WTC11 (cell line): ENCODE measurements around the gene SPATS2. TPM values are rescaled to one million over a fixed set of nuclear protein-coding genes. Genes with fewer than 3 reads are reported as not detected.

Source experiments
- ATAC-seq: fragments of 200-7000 bp; cut with Tn5 transposase; 2 replicates; pipeline ENCODE4 v1.10.0; 2021; ENCODE audit warnings: mild to moderate bottlenecking, moderate library complexity
- CTCF ChIA-PET: fragments of 300-600 bp; sonication (Branson Sonifier 250); formaldehyde crosslinking; loops from one replicate; lab custom pipeline; 2021; ENCODE audit warnings: antibody characterized with exemption; lab: Charles Lee
- POLR2A ChIA-PET: fragments of 350-600 bp; sonication (Branson Sonifier 250); formaldehyde crosslinking; loops from one replicate; lab custom pipeline; 2021; ENCODE audit warnings: antibody characterized with exemption; lab: Charles Lee
- DNase-seq: peaks from one replicate; pipeline ENCODE4 v3.0.0; 2021; ENCODE audit warnings: low spot score
- H3K27ac Mint-ChIP-seq: 2 replicates; pipeline ENCODE4 v1.8.0; 2021; ENCODE audit warnings: mixed read lengths
- H3K27me3 Mint-ChIP-seq: 2 replicates; pipeline ENCODE4 v1.8.0; 2021; ENCODE audit warnings: low read depth, mild to moderate bottlenecking, moderate library complexity, mixed read lengths
- H3K36me3 Mint-ChIP-seq: 2 replicates; pipeline ENCODE4 v1.8.0; 2021; ENCODE audit warnings: mixed read lengths
- H3K4me1 Mint-ChIP-seq: 2 replicates; pipeline ENCODE4 v1.8.0; 2022; ENCODE audit warnings: mixed read lengths
- H3K4me3 Mint-ChIP-seq: 2 replicates; pipeline ENCODE4 v1.8.0; 2021; ENCODE audit warnings: mild to moderate bottlenecking, moderate library complexity, mixed read lengths
- H3K9me3 Mint-ChIP-seq: 2 replicates; pipeline ENCODE4 v1.8.0; 2021; ENCODE audit warnings: mixed read lengths
- ATF3 ChIP-seq: sonication (generic); formaldehyde crosslinking; conservative IDR thresholded peaks from 2 replicates; pipeline ENCODE4 v1.8.1; 2022; ENCODE audit warnings: mild to moderate bottlenecking, missing genetic modification reagents
- CBFB ChIP-seq: sonication (generic); formaldehyde crosslinking; IDR thresholded peaks from 2 replicates; pipeline ENCODE4 v1.8.1; 2022; ENCODE audit warnings: mild to moderate bottlenecking, low read depth, missing genetic modification reagents
- CREB1 ChIP-seq: sonication (generic); formaldehyde crosslinking; IDR thresholded peaks from 2 replicates; pipeline ENCODE4 v1.8.0; 2023; ENCODE audit warnings: mild to moderate bottlenecking, missing genetic modification reagents
- CTCF ChIP-seq: fragments of 200-600 bp; IDR thresholded peaks from 2 replicates; pipeline ENCODE4 v1.8.0; 2022; ENCODE audit warnings: antibody characterized with exemption
- E2F5 ChIP-seq: sonication (generic); formaldehyde crosslinking; IDR thresholded peaks from 2 replicates; pipeline ENCODE4 v1.8.1; 2022; ENCODE audit warnings: mild to moderate bottlenecking, moderate library complexity, missing genetic modification reagents
- ELF4 ChIP-seq: sonication (generic); formaldehyde crosslinking; IDR thresholded peaks from 2 replicates; pipeline ENCODE4 v1.8.1; 2022; ENCODE audit warnings: low read depth, mild to moderate bottlenecking, moderate library complexity, missing genetic modification reagents
- ESRRA ChIP-seq: sonication (generic); formaldehyde crosslinking; IDR thresholded peaks from 2 replicates; pipeline ENCODE4 v1.8.1; 2022; ENCODE audit warnings: mild to moderate bottlenecking, missing genetic modification reagents, borderline replicate concordance
- ETV6 ChIP-seq: sonication (generic); formaldehyde crosslinking; IDR thresholded peaks from 2 replicates; pipeline ENCODE4 v1.8.1; 2022; ENCODE audit warnings: mild to moderate bottlenecking, missing genetic modification reagents
- IRF1 ChIP-seq: sonication (generic); formaldehyde crosslinking; IDR thresholded peaks from 2 replicates; pipeline ENCODE4 v1.8.0; 2023; ENCODE audit warnings: missing genetic modification reagents
- JAZF1 ChIP-seq: fragments of 250-450 bp; sonication (Bioruptor Pico); IDR thresholded peaks from 2 replicates; pipeline ENCODE4 v1.9.0; 2021; ENCODE audit warnings: moderate library complexity, mild to moderate bottlenecking, inconsistent platforms
- NFATC4 ChIP-seq: fragments of 250-450 bp; sonication (Bioruptor Pico); IDR thresholded peaks from 2 replicates; pipeline ENCODE4 v1.9.0; 2021; ENCODE audit warnings: mild to moderate bottlenecking
- NFYB ChIP-seq: sonication (generic); formaldehyde crosslinking; conservative IDR thresholded peaks from 2 replicates; pipeline ENCODE4 v1.8.0; 2022; ENCODE audit warnings: low read depth, missing genetic modification reagents
- NR1H2 ChIP-seq: sonication (generic); formaldehyde crosslinking; IDR thresholded peaks from 2 replicates; pipeline ENCODE4 v1.9.0; 2021; ENCODE audit warnings: mild to moderate bottlenecking, moderate library complexity, missing genetic modification reagents
- OVOL2 ChIP-seq: fragments of 250-450 bp; sonication (Bioruptor Pico); IDR thresholded peaks from 2 replicates; pipeline ENCODE4 v1.9.0; 2021; ENCODE audit warnings: mild to moderate bottlenecking, borderline replicate concordance
- PRDM15 ChIP-seq: sonication (generic); formaldehyde crosslinking; IDR thresholded peaks from 2 replicates; pipeline ENCODE4 v1.8.0; 2022; ENCODE audit warnings: missing genetic modification reagents
- RELA ChIP-seq: sonication (generic); formaldehyde crosslinking; IDR thresholded peaks from 2 replicates; pipeline ENCODE4 v1.8.1; 2022; ENCODE audit warnings: missing genetic modification reagents, mild to moderate bottlenecking, borderline replicate concordance
- SMAD3 ChIP-seq: sonication (generic); formaldehyde crosslinking; IDR thresholded peaks from 2 replicates; pipeline ENCODE4 v1.8.0; 2022; ENCODE audit warnings: missing genetic modification reagents, mild to moderate bottlenecking, borderline replicate concordance
- TP53 ChIP-seq: sonication (generic); formaldehyde crosslinking; IDR thresholded peaks from 2 replicates; pipeline ENCODE4 v1.8.1; 2023; ENCODE audit warnings: mild to moderate bottlenecking, missing genetic modification reagents
- USF1 ChIP-seq: sonication (generic); formaldehyde crosslinking; IDR thresholded peaks from 2 replicates; pipeline ENCODE4 v1.8.0; 2022; ENCODE audit warnings: mild to moderate bottlenecking, missing genetic modification reagents
- ZBTB43 ChIP-seq: sonication (generic); formaldehyde crosslinking; IDR thresholded peaks from 2 replicates; pipeline ENCODE4 v1.8.1; 2023; ENCODE audit warnings: mild to moderate bottlenecking, missing genetic modification reagents
- ZNF121 ChIP-seq: sonication (generic); formaldehyde crosslinking; IDR thresholded peaks from 2 replicates; pipeline ENCODE4 v1.8.0; 2023; ENCODE audit warnings: missing genetic modification reagents
- ZNF138 ChIP-seq: sonication (generic); formaldehyde crosslinking; conservative IDR thresholded peaks from 2 replicates; pipeline ENCODE4 v1.8.1; 2022; ENCODE audit warnings: mild to moderate bottlenecking, moderate library complexity, missing genetic modification reagents
- ZNF219 ChIP-seq: sonication (generic); formaldehyde crosslinking; IDR thresholded peaks from 2 replicates; pipeline ENCODE4 v1.8.0; 2023; ENCODE audit warnings: missing genetic modification reagents, mild to moderate bottlenecking, borderline replicate concordance
- ZNF263 ChIP-seq: sonication (generic); formaldehyde crosslinking; IDR thresholded peaks from 2 replicates; pipeline ENCODE4 v1.8.1; 2022; ENCODE audit warnings: low read depth, mild to moderate bottlenecking, moderate library complexity, missing genetic modification reagents
- ZNF416 ChIP-seq: fragments of 250-450 bp; sonication (Bioruptor Pico); IDR thresholded peaks from 2 replicates; pipeline ENCODE4 v1.9.0; 2021; ENCODE audit warnings: mild to moderate bottlenecking, inconsistent platforms
- total RNA-seq: library from RNA; stranded (reverse); gene quantifications from 3 replicates; pipeline ENCODE4 v1.2.3, GENCODE V29; 2021

SPATS2 gene
- total RNA-seq, 1 experiment from 2014 or later = 25.9 TPM

GRCh38 chr12:49529414-49529813, 162.2 kb downstream of the SPATS2 start:
- ChIA-PET CTCF (interaction anchor here (0.6 to 1.0 kb wide), 3 partner anchors 51 to 171 kb away, joined by 3 to 5 read pairs (median 4); no protein-coding TSS in a partner anchor), POLR2A (interaction anchor here (0.6 kb wide), 2 partner anchors 44 to 284 kb away, joined by 3 read pairs; no protein-coding TSS in a partner anchor)
- ATAC-seq (no peak), DNase-seq (no peak)
- H3K4me3 Mint-ChIP-seq = no peak overlapping the region
- H3K9me3 Mint-ChIP-seq = no peaks in the 10 kb centered on the region
- no peak overlapping the region for H3K27ac Mint-ChIP-seq
- peaks cover 8% of the 10 kb centered on the region for H3K4me1 Mint-ChIP-seq
- peaks cover 3% of the 10 kb centered on the region; the same call in 1 of the 2 replicates for H3K27me3 Mint-ChIP-seq
- no peak for TF ChIP-seq ATF3 (CRISPR knock-in tag)
- no peak for TF ChIP-seq JAZF1 (CRISPR knock-in tag)
- no peak for TF ChIP-seq ZNF219 (CRISPR knock-in tag)
- TF ChIP-seq ZNF138 (CRISPR knock-in tag) = no peak
- TF ChIP-seq SMAD3 (CRISPR knock-in tag) = no peak
- no peak for TF ChIP-seq USF1 (CRISPR knock-in tag)
- TF ChIP-seq RELA (CRISPR knock-in tag) = no peak
- no peak for TF ChIP-seq NR1H2 (CRISPR knock-in tag)
- no peak for TF ChIP-seq ZNF263 (CRISPR knock-in tag)
- TF ChIP-seq CTCF = no peak
- no peak for TF ChIP-seq ETV6 (CRISPR knock-in tag)
- TF ChIP-seq IRF1 (CRISPR knock-in tag) = no peak
- H3K36me3 Mint-ChIP-seq = peaks cover 21% of the 10 kb centered on the region

- Mint-ChIP-seq H3K4me3 (no peak overlapping the region), H3K4me1 (peaks cover 11% of the 10 kb centered on the region), H3K27me3 (peaks cover 26% of the 10 kb centered on the region), H3K9me3 (no peaks in the 10 kb centered on the region), H3K36me3 (peaks cover 6% of the 10 kb centered on the region), H3K27ac (no peak overlapping the region)
- ATAC-seq (no peak), DNase-seq (no peak)
- ChIA-PET POLR2A (interaction anchor here (0.6 kb wide), 1 partner anchor 175 kb away, joined by 4 read pairs; no protein-coding TSS in a partner anchor), CTCF (interaction anchor here (1.4 to 1.9 kb wide), 2 partner anchors 22 to 184 kb away, joined by 6 to 8 read pairs; no protein-coding TSS in a partner anchor)
- TF ChIP-seq ZNF121 (CRISPR knock-in tag) (no peak), OVOL2 (CRISPR knock-in tag) (no peak), ELF4 (CRISPR knock-in tag) (no peak), JAZF1 (CRISPR knock-in tag) (no peak), NFATC4 (CRISPR knock-in tag) (no peak), NFYB (CRISPR knock-in tag) (no peak), CREB1 (CRISPR knock-in tag) (no peak), PRDM15 (CRISPR knock-in tag) (no peak), TP53 (no peak), ZNF416 (CRISPR knock-in tag) (no peak), ESRRA (no peak), ZBTB43 (CRISPR knock-in tag) (no peak), ATF3 (CRISPR knock-in tag) (no peak), CBFB (no peak), E2F5 (CRISPR knock-in tag) (no peak)
These were observed 164.5 kb downstream of the SPATS2 start for GRCh38 chr12:49531745-49532144.
